Limb (tissue), 2 donors: ENCODE data around the gene BET1.

Experiments
- DNase-seq, 2 donors: peaks; one replicate each; pipeline ENCODE4 v3.0.0-alpha.2; 2016; ENCODE audit errors: extremely low spot score in 2 of 2

Gene BET1

GRCh38 chr7:94012746-94013145 is 8.6 kb upstream of the BET1 start:
- no peak for DNase-seq

DNA sequence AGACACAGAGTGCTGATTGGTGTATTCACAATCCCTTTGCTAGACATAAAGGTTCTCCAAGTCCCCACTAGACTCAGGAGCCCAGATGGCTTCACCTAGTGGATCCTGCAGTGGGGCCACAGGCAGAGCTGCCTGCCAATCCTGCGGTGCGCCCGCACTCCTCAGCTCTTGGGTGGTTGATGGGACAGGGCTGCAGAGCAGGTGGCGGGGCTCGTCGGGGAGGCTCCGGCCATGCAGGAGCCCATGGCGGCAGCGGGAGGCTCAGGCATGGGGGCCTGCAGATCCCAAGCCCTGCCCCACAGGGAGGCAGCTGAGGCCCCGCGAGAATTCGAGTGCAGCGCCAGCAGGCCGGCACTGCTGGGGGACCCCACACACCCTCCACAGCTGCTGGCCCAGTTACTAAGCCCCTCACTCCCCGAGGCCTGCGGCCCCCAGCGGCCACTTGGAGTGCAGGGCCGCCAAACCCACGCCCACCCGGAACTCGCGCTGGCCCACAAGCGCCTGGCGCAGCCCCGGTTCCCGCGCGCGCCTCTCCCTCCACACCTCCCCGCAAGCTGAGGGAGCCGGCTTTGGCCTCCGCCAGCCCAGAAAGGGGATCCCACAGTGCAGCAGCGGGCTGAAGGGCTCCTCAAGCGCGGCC is 7.7 kb upstream of the BET1 start:
- DNase-seq: no peak

DNA sequence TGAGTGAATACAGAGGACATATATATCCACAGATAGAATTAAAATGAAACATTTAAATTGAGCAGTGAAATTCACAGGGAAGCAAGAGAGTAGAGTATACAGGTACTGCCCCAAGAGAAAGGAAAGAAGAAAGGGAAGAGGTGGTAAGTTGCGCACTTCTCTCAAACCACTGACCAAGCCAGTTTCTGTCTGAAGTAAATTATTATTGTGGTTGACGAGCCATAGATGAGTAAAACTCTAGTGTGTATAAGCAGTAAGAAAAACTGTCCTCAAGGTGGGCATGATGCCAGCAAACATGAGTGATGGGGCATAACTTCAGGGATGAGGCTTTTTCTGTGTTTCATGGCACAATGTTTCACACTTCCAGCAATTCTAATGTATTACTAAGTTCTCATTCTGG is 4.4 kb upstream of the BET1 start:
- no peak for DNase-seq

- no peak for DNase-seq
Observed at GRCh38 chr7:94005753-94006152, 1.6 kb upstream of the BET1 start.

DNA sequence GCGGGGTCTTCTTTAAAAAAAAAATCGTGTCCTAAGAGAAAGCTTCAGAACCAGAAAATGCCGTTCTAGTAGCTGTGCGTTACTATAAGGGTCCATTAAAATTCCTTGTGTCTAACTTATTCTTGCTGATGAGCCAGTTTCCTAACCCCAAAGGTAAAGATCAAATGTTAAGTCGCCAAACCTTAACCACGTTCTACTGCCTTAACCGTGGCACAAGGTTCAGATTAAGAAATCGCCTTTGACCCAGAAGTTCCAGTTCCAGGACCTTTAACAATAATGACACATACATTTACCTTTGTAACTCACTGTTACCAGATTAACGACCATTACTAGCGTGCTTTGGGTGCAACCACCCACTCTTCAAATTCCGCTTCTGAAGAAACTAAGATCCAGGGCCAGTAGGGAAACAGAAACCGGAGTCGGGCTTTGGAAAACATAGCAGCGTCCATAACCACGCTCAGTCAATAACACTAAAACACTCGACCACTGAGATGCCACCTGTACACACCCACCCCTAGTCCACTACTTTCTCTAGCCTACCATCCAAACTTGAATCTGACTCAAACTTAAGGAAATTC is 620 bp downstream of the BET1 start:
- no peak for DNase-seq

- DNase-seq: no peak
Observed at GRCh38 chr7:94001396-94001795, 2.8 kb downstream of the BET1 start.

GRCh38 chr7:93997868-93998267 is 6.3 kb downstream of the BET1 start:
- no peak for DNase-seq

DNA sequence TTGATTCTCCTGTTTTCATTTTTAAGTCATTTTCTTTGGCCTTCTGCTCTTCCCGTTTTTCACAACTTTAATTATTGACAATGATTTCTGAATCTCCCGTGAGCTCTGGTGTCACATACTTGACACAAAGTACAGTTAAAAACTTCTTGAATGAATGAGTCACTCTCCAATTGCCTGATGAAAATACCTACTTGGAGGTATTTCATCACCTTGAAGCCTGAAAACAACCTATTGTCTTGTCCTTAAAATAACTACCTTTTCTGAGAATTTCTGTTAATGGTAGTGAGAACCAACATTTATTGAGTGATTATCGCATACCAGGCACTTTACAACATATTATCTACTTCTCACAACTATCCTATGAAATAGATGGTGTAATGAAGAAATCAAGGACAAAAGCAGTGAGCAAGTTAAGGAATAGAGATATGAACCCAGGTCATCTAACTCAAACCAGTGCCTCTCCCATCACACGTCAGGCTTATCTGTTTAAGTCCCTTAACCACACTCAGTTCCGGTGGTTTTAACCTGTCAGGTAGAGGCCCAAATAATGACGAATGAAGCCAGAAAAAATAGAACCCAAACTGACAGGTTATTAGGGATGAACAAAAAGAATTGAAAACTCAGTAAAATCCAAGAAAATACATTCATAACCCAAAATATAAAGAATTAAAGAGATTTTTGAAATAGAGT is 11.6 kb downstream of the BET1 start:
- no peak for DNase-seq

- no peak for DNase-seq
Observed at GRCh38 chr7:93987297-93987696, 16.9 kb downstream of the BET1 start.

- DNase-seq: no peak
Observed at GRCh38 chr7:93985101-93985500, 19.1 kb downstream of the BET1 start.

- no peak for DNase-seq
Observed at GRCh38 chr7:93984024-93984423, 20.1 kb downstream of the BET1 start.

DNA sequence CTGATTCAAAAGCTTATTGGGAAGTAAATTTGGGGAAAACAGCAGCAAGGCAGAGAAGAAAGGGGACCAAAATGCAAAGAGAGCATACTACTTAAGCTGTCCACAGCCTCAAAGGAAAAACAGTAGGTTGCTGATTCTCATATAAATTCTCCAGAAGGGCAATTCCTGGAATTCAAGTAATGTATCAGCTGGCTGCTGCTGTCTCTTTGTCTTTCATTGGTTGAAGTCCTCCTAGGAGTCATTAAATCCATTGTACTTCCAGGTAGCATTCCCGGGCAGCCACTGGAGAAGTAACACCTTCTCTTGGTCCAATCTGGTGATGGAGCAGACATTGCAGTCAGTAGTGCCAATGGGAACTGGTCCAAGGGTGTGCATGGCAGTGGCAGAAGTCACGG is 22.7 kb downstream of the BET1 start:
- DNase-seq: no peak

- no peak for DNase-seq
Observed at GRCh38 chr7:93980744-93981479, 23.2 kb downstream of the BET1 start.

- DNase-seq: no peak
Observed at GRCh38 chr7:93977211-93977950, 26.8 kb downstream of the BET1 start.

DNA sequence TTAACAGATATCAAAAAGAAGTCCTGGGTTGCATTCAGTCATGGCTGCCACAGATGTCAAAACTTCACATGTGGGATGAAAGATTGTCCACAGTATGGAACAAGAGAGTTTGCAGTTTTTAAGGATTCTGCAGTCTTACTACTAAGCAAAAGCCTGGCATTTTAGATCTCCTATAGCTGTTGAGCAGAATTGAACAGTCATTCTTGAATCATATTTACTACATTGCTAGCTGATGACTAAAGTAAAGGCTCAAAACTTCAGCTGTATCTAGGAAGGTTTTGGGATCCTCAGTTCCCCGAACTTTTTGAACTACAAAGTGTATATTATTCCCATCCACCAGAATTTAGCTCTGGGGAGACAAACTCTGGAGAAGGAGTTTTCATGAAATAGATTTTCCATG is 31.0 kb downstream of the BET1 start:
- DNase-seq: no peak

- DNase-seq: no peak
Observed at GRCh38 chr7:93972029-93972725, 32.0 kb downstream of the BET1 start.

- no peak for DNase-seq
Observed at GRCh38 chr7:93968911-93969620, 35.1 kb downstream of the BET1 start.

DNA sequence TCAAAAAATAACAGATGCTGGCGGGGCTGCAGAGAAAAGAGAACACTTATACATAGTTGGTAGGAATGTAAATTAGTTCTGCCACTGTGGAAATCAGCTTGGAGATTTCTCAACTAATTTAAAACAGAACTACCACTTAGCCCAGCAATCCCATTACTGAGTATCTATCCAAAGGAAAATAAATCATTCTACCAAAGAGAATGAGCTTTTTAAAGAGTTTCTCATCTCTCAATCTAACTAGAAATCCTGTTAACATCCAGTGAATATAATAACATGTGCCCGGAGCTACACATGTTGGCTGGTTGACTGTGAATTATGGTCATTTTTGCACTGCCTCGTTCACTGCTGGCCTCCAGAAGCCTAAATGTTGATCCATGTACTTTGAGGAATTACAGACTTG is 39.3 kb downstream of the BET1 start:
- DNase-seq: no peak

GRCh38 chr7:93964262-93964661 is 39.9 kb downstream of the BET1 start:
- no peak for DNase-seq

DNA sequence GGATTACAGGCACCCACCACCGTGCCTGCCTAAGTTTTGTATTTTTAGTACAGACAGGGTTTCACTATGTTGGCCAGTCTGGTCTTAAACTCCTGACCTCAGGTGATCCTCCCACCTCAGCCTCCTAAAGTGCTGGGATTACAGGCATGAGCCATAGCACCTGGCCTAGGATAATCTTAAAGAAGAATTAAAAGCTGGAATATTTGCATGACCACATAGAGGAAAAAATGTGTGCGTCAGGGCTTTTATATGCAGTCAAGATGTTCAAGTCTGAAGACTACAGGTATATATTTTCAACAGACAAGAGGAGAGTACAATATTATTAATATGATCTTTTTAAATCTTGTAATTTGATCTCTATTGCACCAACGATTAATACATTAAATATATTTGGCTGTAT is 43.2 kb downstream of the BET1 start:
- no peak for DNase-seq

DNA sequence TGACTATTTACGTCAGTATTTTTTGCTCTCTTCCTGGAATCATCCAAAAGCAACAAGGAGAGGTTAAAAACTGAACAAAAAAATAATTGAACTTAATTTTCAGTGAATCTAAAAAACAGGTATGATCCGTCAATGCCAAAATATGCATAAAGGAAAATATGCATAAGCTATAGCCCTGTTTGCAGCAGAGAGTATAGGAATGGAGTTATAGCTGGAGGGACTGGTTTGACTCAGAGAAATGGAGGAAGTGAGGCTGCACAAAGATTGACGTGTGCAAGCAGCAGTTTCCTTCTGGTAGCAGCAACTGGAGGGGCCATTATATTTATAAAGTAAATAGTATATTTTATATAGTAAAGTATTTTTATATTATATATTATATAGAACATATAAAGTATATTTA is 45.5 kb downstream of the BET1 start:
- DNase-seq: no peak
